NCI-H1694 treated with DMSO at 0.1 percent for 48 hours (cell line): ENCODE data around the gene COL9A3.

Experiments used
- DNase-seq: peaks from one replicate; lab custom pipeline; 2025; lab: John Stamatoyannopoulos, UW

COL9A3 gene

GRCh38 chr20:62816884-62817873 lies at the start of gene COL9A3:
TSS of gene COL9A3 (plus strand) at chr20:62817050. CDS start at chr20:62817065, 15 bp downstream.
- DNase-seq, result no peak

- no peak for DNase-seq
These were observed 48.7 kb upstream of the COL9A3 start for GRCh38 chr20:62768234-62768546.

- no peak for DNase-seq
These were observed 48.1 kb upstream of the COL9A3 start for GRCh38 chr20:62768551-62769287.

- DNase-seq, result no peak
These were observed 47.3 kb upstream of the COL9A3 start for GRCh38 chr20:62769346-62770071.

GRCh38 chr20:62770111-62770910 lies 46.5 kb upstream of the COL9A3 start:
- DNase-seq, result no peak

- no peak for DNase-seq
These were observed 45.9 kb upstream of the COL9A3 start for GRCh38 chr20:62770916-62771315.

- DNase-seq, result no peak
These were observed 45.3 kb upstream of the COL9A3 start for GRCh38 chr20:62771396-62772102.

GRCh38 chr20:62772103-62772611 lies 44.7 kb upstream of the COL9A3 start:
- no peak for DNase-seq

GRCh38 chr20:62772619-62772989 lies 44.2 kb upstream of the COL9A3 start:
- no peak for DNase-seq

- peak; percentile 85 for DNase-seq
These were observed 43.6 kb upstream of the COL9A3 start for GRCh38 chr20:62772990-62773844.

GRCh38 chr20:62773845-62774714 lies 42.8 kb upstream of the COL9A3 start:
- peak; percentile 78 for DNase-seq

- DNase-seq, result no peak
These were observed 42.1 kb upstream of the COL9A3 start for GRCh38 chr20:62774762-62775161.

- DNase-seq, result no peak
These were observed 41.6 kb upstream of the COL9A3 start for GRCh38 chr20:62775206-62775605.

- DNase-seq, result no peak
These were observed 40.7 kb upstream of the COL9A3 start for GRCh38 chr20:62776035-62776691.

GRCh38 chr20:62776692-62777527 lies 39.9 kb upstream of the COL9A3 start:
- peak; percentile 24 for DNase-seq

GRCh38 chr20:62777528-62777830 lies 39.4 kb upstream of the COL9A3 start:
- no peak for DNase-seq

- DNase-seq, result no peak
These were observed 38.8 kb upstream of the COL9A3 start for GRCh38 chr20:62778058-62778457.
